ENCODE data around the gene CEP131. TPM values are rescaled to one million over a fixed set of nuclear protein-coding genes. Genes with fewer than 3 reads are reported as not detected.

CEP131 gene
- total RNA-seq, 2 donors from 2014 or later, result 23.2 to 28.0 TPM

GRCh38 chr17:81207610-81208581 is 14.9 kb downstream of the CEP131 start:
- H3K27me3 ChIP-seq (ENCODE audit: control insufficient read depth, insufficient read depth, low read length, poor library complexity, severe bottlenecking), result no peaks in the 10 kb centered on the region
- Mint-ChIP-seq H3K27ac (no peak overlapping the region), H3K9me3 (no peaks in the 10 kb centered on the region), H3K4me3 (no peak overlapping the region), H3K36me3 (ENCODE audit: low read depth) (peaks cover 3% of the 10 kb centered on the region), H3K4me1 (no peaks in the 10 kb centered on the region), H3K27me3 (ENCODE audit: insufficient read depth) (no peaks in the 10 kb centered on the region)
- no peaks in the 10 kb centered on the region for H3K4me1 ChIP-seq (ENCODE audit: control insufficient read depth, insufficient read depth, low read length)
- TF ChIP-seq CTCF (conservative IDR thresholded peaks at IDR 0.05), result no peak
- H3K4me3 ChIP-seq (ENCODE audit: low read length), result no peak overlapping the region
- no peaks in the 10 kb centered on the region for H3K9me3 ChIP-seq (ENCODE audit: control insufficient read depth, low read length)
- WGBS, 2 experiments (ENCODE audit: insufficient coverage in 1 of 2, insufficient read length in 1 of 2), result 95 to 100% methylated on average over 9 to 19 of the region's 21 CpGs
- DNase-seq, result no peak
- H3K27ac ChIP-seq (ENCODE audit: low read depth, low read length), result no peak overlapping the region
- no peak overlapping the region for H3K9ac ChIP-seq (ENCODE audit: extremely low read depth, low read length, poor library complexity, severe bottlenecking)
- H3K36me3 ChIP-seq (ENCODE audit: control insufficient read depth, insufficient read depth, low read length), result no peaks in the 10 kb centered on the region

- Mint-ChIP-seq H3K27me3 (ENCODE audit: insufficient read depth) (no peaks in the 10 kb centered on the region), H3K36me3 (ENCODE audit: low read depth) (peaks cover 11% of the 10 kb centered on the region), H3K27ac (no peak overlapping the region), H3K4me3 (no peak overlapping the region), H3K9me3 (no peaks in the 10 kb centered on the region), H3K4me1 (no peaks in the 10 kb centered on the region)
- H3K4me3 ChIP-seq (ENCODE audit: low read length), result no peak overlapping the region
- H3K27me3 ChIP-seq (ENCODE audit: control insufficient read depth, insufficient read depth, low read length, poor library complexity, severe bottlenecking), result no peaks in the 10 kb centered on the region
- WGBS, 2 experiments (ENCODE audit: insufficient coverage in 1 of 2, insufficient read length in 1 of 2), result 94 to 96% methylated on average over 8 to 12 of the region's 12 CpGs
- no peak overlapping the region for H3K9ac ChIP-seq (ENCODE audit: extremely low read depth, low read length, poor library complexity, severe bottlenecking)
- no peak for DNase-seq
- no peaks in the 10 kb centered on the region for H3K36me3 ChIP-seq (ENCODE audit: control insufficient read depth, insufficient read depth, low read length)
- no peaks in the 10 kb centered on the region for H3K9me3 ChIP-seq (ENCODE audit: control insufficient read depth, low read length)
- TF ChIP-seq CTCF (conservative IDR thresholded peaks at IDR 0.05), result no peak
- H3K27ac ChIP-seq (ENCODE audit: low read depth, low read length), result no peak overlapping the region
- H3K4me1 ChIP-seq (ENCODE audit: control insufficient read depth, insufficient read depth, low read length), result no peaks in the 10 kb centered on the region
Measured at GRCh38 chr17:81206657-81207056, 16.1 kb downstream of the CEP131 start.

GRCh38 chr17:81206166-81206565 is 16.6 kb downstream of the CEP131 start:
- Histone ChIP-seq H3K27ac (ENCODE audit: low read depth, low read length) (no peak overlapping the region), H3K27me3 (ENCODE audit: control insufficient read depth, insufficient read depth, low read length, poor library complexity, severe bottlenecking) (no peaks in the 10 kb centered on the region), H3K4me1 (ENCODE audit: control insufficient read depth, insufficient read depth, low read length) (no peaks in the 10 kb centered on the region), H3K4me3 (ENCODE audit: low read length) (no peak overlapping the region), H3K9ac (ENCODE audit: extremely low read depth, low read length, poor library complexity, severe bottlenecking) (no peak overlapping the region), H3K9me3 (ENCODE audit: control insufficient read depth, low read length) (no peaks in the 10 kb centered on the region), H3K36me3 (ENCODE audit: control insufficient read depth, insufficient read depth, low read length) (peaks cover 3% of the 10 kb centered on the region)
- no peaks in the 10 kb centered on the region for H3K27me3 Mint-ChIP-seq (ENCODE audit: insufficient read depth)
- no peak for TF ChIP-seq CTCF (conservative IDR thresholded peaks at IDR 0.05)
- no peak overlapping the region for H3K4me3 Mint-ChIP-seq
- no peak overlapping the region for H3K27ac Mint-ChIP-seq
- H3K9me3 Mint-ChIP-seq, result no peaks in the 10 kb centered on the region
- no peaks in the 10 kb centered on the region for H3K4me1 Mint-ChIP-seq
- WGBS, 2 experiments (ENCODE audit: insufficient coverage in 1 of 2, insufficient read length in 1 of 2), result 93 to 100% methylated on average over 4 of the region's 4 CpGs
- H3K36me3 Mint-ChIP-seq (ENCODE audit: low read depth), result peaks cover 14% of the 10 kb centered on the region
- no peak for DNase-seq
